HEK293 (cell line): Measurements from ENCODE around the gene CEP20.

Experiments
- CTCF ChIP-seq: fragments of 450-650 bp; formaldehyde crosslinking; IDR thresholded peaks from 2 replicates; pipeline ENCODE4 v1.5.1; 2016; ENCODE audit warnings: missing biosample characterization, missing genetic modification characterization
- KLF16 ChIP-seq: fragments of 450-650 bp; formaldehyde crosslinking; IDR thresholded peaks from 2 replicates; pipeline ENCODE4 v1.5.1; 2017; ENCODE audit warnings: missing biosample characterization, missing genetic modification characterization
- ZNF121 ChIP-seq: fragments of 450-650 bp; formaldehyde crosslinking; IDR thresholded peaks from 2 replicates; pipeline ENCODE4 v1.5.1; 2016; ENCODE audit warnings: missing biosample characterization, missing genetic modification characterization
- ZNF621 ChIP-seq: fragments of 450-650 bp; formaldehyde crosslinking; IDR thresholded peaks from 2 replicates; pipeline ENCODE4 v1.5.1; 2017; ENCODE audit warnings: missing biosample characterization, missing genetic modification characterization

DNA sequence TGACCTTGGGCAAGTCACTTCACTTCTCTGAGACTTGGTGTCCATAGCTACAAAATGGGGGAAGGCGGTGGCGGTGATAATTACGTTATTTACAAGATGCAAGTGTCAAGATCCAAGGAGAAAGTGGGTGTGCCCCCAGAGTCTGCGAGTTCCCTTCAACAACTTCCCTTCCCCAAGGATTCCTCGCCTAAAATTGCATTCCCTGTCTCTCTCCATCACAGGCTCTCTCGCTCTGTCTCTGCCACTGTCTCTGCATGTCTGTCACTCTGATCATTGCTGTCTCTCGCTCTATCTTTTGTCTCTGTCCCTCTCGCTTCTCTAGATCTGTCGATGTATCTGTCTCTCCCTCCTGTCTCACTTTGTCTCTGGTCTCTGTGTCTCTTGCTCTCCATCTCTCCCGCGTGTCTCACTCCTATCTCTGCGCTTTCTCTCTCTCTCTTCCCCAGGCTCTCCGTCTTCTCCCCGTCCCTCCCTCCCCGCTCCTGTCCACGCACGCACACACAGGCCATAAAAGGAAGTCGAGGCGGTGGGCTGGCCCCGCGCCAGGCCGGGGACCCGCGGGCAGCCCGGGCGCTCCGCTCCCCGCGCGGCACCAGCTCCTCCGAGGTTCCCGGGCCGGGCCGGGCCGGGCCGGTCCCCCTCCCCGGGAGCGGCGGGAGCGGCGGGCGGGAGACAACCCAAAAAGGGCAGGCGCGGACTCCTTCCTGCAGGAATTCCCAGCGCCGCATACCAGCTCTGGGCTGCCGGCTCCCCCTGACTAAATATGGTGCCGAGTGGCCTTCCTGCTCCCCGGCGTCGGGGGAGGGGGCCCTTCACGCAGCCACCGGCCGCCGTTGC lies 30.5 kb downstream of the CEP20 start:
- TF ChIP-seq ZNF621 (tag by site-specific recombination) (no peak), ZNF121 (tag by site-specific recombination) (no peak), CTCF (tag by site-specific recombination) (no peak), KLF16 (tag by site-specific recombination) (peak; percentile 41; the same call in 1 of the 2 replicates)
